Duodenal mucosa (tissue), 2 donors: ENCODE data around the gene SHISA4.

Experiments
- H3K27ac ChIP-seq: one replicate; pipeline ENCODE4 v1.7.0; 2013; ENCODE audit warnings: low read depth, low read length
- H3K27me3 ChIP-seq, 2 donors: one replicate each; pipeline ENCODE4 v1.7.0; 2013; ENCODE audit warnings: low read length in 2 of 2, control low read depth in 1 of 2; ENCODE audit not compliant: insufficient read depth in 2 of 2, control insufficient read depth in 1 of 2
- H3K36me3 ChIP-seq, 2 donors: one replicate each; pipeline ENCODE4 v1.7.0; 2013; ENCODE audit warnings: low read length in 2 of 2, control low read depth in 1 of 2; ENCODE audit not compliant: insufficient read depth in 2 of 2, control insufficient read depth in 1 of 2
- H3K4me1 ChIP-seq, 2 donors: one replicate each; pipeline ENCODE4 v1.7.0; 2013; ENCODE audit warnings: low read length in 2 of 2, control low read depth in 1 of 2; ENCODE audit not compliant: insufficient read depth in 2 of 2, control insufficient read depth in 1 of 2
- H3K4me3 ChIP-seq, 2 donors: one replicate each; pipeline ENCODE4 v1.7.0; 2013; ENCODE audit warnings: low read length in 2 of 2, low read depth in 1 of 2
- H3K9ac ChIP-seq, 2 donors: one replicate each; pipeline ENCODE4 v1.7.0; 2013; ENCODE audit warnings: low read length in 2 of 2, low read depth in 1 of 2
- H3K9me3 ChIP-seq, 2 donors: one replicate each; pipeline ENCODE4 v1.7.0; 2013; ENCODE audit warnings: low read length in 2 of 2, control low read depth in 1 of 2; ENCODE audit not compliant: control insufficient read depth in 1 of 2

Gene SHISA4

DNA sequence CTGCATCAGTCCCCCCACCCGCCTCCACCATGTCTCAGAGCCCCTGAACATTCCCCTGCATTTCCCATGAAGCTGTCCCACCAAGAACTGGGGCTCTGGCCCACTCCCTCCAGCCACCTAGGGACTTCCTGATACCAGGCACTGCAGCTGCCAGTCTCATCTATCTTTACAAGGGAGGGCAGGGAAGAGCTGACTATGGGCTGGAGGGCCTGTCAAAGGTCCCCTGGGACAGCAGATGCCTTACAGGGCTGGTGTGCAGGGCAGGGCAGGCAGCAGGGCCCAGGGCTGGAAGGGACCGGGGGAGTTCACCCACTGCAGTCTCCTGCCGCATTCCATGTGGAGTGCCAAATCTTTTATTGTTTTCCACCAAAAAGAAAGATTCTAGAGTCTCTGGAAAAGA, 17.6 kb downstream of the SHISA4 start:
- Histone ChIP-seq H3K9ac (no peak overlapping the region), H3K4me3 (no peak overlapping the region), H3K9me3 (no peaks in the 10 kb centered on the region), H3K36me3 (no peaks in the 10 kb centered on the region), H3K27ac (no peak overlapping the region), H3K27me3 (no peaks in the 10 kb centered on the region), H3K4me1 (no peaks in the 10 kb centered on the region)

DNA sequence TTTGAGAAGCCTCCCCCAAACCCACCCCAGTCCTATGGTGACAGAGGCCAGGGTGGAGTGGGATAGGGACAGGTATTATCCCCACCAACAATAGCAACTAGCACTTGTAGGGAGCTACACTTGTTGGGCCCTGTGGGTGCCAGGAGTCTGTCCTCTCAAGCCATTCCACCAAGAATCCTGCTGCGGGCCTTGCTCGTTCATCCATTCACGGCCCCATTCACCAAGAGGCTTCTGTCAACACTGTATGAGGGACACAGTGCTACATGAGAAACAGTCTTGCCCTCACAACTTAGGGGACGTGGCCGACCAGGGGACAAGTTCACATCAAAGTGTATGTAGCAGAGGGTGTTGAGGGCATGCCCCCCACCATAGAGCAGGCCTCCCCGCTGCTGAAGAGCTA, 18.9 kb downstream of the SHISA4 start:
- Histone ChIP-seq H3K4me3 (no peak overlapping the region), H3K36me3 (no peaks in the 10 kb centered on the region), H3K9ac (no peak overlapping the region), H3K27ac (no peak overlapping the region), H3K9me3 (no peaks in the 10 kb centered on the region), H3K27me3 (no peaks in the 10 kb centered on the region), H3K4me1 (no peaks in the 10 kb centered on the region)

DNA sequence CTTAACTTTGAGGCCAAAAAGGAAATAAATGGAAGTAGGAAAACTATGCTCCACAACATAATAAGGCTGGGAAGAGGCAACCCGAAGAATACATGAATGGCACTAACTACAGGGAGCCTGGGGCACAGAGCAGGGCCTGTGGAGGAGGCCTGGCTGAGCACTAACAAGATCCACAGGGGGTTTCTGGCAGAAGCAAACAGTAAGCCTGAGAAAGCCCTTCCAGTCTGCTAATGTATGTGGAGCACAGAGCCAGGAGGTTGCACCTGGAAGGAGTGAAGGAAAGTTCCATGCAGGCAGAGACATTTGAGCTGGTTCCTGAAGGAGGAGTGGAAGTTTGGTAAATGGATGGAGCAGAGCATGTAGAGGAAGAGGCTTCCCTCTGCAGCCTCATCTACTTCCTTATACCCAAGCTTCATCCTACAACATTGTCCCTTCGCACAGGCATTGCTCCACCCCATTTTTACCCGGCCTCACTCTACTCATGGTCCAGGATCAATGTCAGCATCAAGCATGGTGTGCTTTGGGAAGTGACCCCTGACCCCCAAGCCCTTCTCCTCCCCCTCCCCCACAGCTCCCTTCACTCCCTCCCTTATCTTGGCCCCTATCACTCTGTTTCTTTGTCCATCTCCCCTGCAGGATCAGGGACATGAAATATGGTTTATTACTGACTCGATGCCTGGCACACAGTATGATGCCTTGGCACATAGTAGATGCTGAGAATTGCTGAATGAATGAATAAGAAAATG, 23.3 kb downstream of the SHISA4 start:
- no peak overlapping the region for H3K9ac ChIP-seq
- H3K36me3 ChIP-seq = no peaks in the 10 kb centered on the region
- no peaks in the 10 kb centered on the region for H3K9me3 ChIP-seq
- H3K4me1 ChIP-seq = no peaks in the 10 kb centered on the region
- H3K4me3 ChIP-seq = no peak overlapping the region
- no peaks in the 10 kb centered on the region for H3K27me3 ChIP-seq
- H3K27ac ChIP-seq = no peak overlapping the region

DNA sequence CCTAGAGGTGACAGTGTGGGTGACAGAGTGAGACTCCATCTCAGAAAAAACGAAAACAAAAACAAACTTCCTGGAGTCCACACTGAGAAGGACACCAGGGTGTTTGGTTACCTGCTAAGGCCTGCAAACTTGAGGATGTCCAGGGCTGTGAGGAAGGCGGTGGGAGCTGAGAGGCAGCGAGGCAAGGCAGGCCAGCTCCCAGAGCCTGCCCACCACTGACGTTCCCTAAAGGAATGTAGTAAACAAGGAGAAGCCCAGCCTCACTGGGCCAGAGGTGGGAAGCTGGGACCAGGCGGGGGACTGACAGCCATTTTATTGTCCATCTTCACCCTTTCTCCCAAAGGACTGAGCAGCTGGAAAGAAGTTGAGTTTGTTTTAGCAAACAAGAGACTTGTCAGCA, 24.1 kb downstream of the SHISA4 start:
- no peaks in the 10 kb centered on the region for H3K27me3 ChIP-seq
- no peaks in the 10 kb centered on the region for H3K36me3 ChIP-seq
- no peaks in the 10 kb centered on the region for H3K9me3 ChIP-seq
- H3K9ac ChIP-seq = no peak overlapping the region
- H3K27ac ChIP-seq = peak overlapping the region; percentile 23
- no peak overlapping the region for H3K4me3 ChIP-seq
- H3K4me1 ChIP-seq = no peaks in the 10 kb centered on the region

DNA sequence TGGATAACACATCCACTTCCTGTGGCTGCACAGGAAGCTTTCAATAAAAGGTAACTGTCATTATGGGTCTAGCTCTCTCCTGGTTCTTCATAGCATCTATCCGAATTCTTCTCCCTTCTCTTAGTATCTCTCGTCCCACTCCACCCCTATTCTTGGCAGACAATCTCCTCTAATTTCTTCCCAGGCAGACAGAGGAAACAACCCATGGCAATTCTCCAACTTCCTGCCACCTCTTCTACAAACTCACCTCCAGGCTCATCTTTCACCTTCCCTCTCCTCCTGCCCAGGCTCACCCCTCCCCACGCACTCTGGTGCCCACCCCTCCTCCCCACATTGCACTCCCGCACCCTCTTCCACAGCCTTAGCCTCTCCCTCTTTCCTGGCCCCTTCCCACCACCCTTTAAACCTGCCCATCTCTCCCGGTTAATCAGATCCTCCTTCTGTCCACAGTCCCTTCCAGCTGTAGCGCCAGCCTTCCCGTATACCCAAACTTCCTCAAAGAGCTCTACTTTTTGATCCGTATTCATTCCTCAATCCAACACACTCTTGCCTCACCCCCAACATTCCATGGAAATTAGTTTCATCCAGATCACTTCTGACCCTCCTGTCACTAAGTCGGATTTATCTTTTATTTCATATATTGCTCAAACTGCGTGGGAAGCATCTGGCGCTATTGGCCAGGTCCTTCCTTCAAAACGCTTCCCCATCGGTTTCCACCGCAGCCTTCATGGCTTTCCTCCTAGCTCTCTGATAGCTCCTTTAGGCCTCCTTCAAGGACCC, 25.9 kb downstream of the SHISA4 start:
- Histone ChIP-seq H3K27ac (no peak overlapping the region), H3K9ac (no peak overlapping the region), H3K27me3 (no peaks in the 10 kb centered on the region), H3K4me3 (no peak overlapping the region), H3K36me3 (no peaks in the 10 kb centered on the region), H3K4me1 (peaks cover 0 to 4% of the 10 kb centered on the region in 2 donors), H3K9me3 (no peaks in the 10 kb centered on the region)

DNA sequence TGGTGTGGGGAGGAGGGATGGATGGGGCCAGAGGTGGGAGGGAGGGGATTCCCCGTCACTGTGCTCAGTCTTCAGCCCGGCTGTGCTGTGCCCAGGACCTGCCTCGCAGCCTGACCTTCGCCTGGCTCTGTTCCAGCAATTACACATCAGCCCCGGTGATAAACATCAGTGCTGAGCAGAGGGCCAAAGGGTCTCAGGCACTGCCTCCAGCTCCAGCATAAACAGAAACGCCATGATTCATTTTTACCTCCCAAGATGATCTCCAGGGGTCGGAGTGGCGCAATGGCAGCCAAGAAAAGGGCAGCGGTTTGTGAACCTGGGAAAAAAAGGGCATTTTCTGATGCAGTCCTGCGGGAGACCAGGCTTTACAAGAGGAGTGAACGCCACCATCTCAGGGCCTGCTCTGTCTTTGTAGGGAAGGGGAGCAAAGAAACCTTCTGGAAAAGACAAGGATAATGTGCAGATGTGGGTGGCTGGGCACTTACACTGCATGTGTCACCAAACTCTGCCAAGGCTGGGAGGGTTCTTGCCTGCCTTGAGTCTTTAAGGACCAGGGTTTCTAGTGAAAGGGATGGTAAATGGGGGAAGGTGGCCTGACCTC, 28.1 kb downstream of the SHISA4 start:
- Histone ChIP-seq H3K4me1 (peaks cover 0 to 4% of the 10 kb centered on the region in 2 donors), H3K9me3 (no peaks in the 10 kb centered on the region), H3K27ac (no peak overlapping the region), H3K9ac (no peak overlapping the region), H3K4me3 (no peak overlapping the region), H3K27me3 (no peaks in the 10 kb centered on the region), H3K36me3 (no peaks in the 10 kb centered on the region)

DNA sequence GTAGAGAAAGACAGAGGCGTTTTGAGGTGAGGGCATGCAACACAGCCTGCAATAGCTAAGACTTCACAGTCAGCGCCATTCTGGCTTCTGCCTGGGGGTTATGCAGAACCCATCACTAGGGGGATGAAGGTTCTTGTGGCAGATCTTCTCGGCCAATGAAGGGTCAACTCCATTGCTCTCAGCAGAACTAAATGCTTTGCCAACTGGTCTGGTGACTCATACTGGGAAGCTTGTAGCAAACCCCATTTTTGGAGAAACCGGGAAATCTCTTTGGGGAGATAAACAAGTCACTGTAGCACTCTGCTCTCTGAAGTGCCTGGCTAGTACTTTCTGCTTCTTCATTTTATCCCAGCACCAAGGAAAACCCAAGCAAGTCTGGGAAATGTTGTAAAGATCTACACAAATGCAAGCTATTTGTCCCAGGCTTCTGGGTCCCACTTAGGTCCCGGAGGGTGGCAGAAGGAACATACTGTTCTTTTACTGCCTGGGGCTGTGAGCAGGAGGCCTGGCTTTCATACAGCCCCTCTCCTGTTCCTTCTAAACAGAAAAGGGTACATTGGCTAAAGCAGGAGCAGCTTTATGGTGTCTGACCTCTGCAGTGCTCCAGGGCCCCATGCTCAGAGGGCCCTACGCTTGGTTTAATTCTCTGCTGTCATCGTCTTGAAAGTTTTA, 28.8 kb downstream of the SHISA4 start:
- no peaks in the 10 kb centered on the region for H3K36me3 ChIP-seq
- no peaks in the 10 kb centered on the region for H3K9me3 ChIP-seq
- H3K4me1 ChIP-seq = peaks cover 0 to 4% of the 10 kb centered on the region in 2 donors
- H3K9ac ChIP-seq = no peak overlapping the region
- H3K27ac ChIP-seq = peak overlapping the region; percentile 59
- no peaks in the 10 kb centered on the region for H3K27me3 ChIP-seq
- H3K4me3 ChIP-seq = no peak overlapping the region

DNA sequence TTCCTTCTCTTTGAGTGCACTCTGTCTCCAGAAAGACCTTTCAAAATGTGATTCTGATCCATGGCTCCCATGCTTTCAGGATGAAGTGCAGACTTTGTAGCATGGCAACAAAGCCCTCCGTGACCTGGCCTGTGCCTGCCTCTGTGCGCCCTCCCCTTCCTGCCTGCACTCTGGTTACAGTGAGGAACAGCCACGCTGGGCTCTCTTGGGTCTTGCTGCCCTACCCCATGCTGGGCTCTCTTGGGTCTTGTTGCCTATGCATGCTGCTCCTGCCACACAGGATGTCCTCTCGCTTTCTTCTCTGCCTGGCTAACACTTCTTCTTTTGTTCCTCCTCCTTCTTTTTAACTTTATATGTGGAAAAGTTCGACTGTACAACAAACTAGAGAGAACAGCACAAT, 29.6 kb downstream of the SHISA4 start:
- Histone ChIP-seq H3K36me3 (no peaks in the 10 kb centered on the region), H3K27me3 (no peaks in the 10 kb centered on the region), H3K4me1 (peaks cover 0 to 4% of the 10 kb centered on the region in 2 donors), H3K27ac (peak overlapping the region; percentile 59), H3K4me3 (no peak overlapping the region), H3K9ac (no peak overlapping the region), H3K9me3 (no peaks in the 10 kb centered on the region)

DNA sequence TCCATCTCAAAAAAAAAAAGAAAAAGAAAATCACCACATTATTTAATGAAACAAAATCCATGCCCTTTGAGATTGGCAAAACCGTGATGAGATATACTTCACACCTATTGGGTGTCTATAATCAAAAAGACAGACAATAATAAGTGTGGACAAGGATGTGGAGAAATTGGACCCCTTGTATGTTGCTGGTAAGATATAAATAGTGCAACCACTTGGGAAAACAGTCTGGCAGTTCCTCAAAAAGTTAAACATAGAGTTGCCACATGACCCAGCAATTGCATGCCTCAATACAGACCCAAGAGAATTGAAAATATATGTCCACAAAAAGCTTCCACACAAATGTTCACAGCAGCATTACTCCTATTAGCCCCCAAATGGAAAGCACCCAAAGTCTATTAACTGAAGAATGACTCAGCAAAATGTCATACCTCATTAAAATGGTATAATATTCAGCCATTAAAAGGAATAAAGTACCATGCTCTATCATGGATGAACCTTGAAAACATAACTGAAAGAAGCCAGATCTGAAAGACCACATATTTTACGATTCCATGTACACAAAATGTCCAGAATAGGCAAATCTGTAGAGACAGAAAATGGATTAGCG, 33.4 kb downstream of the SHISA4 start:
- Histone ChIP-seq H3K4me1 (peaks cover 0 to 4% of the 10 kb centered on the region in 2 donors), H3K9ac (no peak overlapping the region), H3K9me3 (no peaks in the 10 kb centered on the region), H3K36me3 (no peaks in the 10 kb centered on the region), H3K27ac (no peak overlapping the region), H3K27me3 (no peaks in the 10 kb centered on the region), H3K4me3 (no peak overlapping the region)

DNA sequence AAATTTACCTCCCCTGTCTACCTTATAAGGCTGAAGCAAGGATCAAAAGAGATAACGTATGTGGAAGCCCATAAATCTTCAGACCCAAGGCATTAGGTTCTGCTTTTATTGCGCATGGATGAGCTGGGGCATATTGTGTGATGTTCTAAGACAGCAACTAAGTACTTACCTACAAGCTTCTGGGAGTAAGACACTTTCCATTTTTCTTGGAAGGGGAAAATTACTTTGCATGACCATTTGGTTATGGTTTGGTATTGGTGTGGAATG, 36.5 kb downstream of the SHISA4 start:
- Histone ChIP-seq H3K36me3 (no peaks in the 10 kb centered on the region), H3K9me3 (no peaks in the 10 kb centered on the region), H3K27ac (no peak overlapping the region), H3K4me1 (no peaks in the 10 kb centered on the region), H3K27me3 (no peaks in the 10 kb centered on the region), H3K4me3 (no peak overlapping the region), H3K9ac (no peak overlapping the region)
